Muscle layer of colon (tissue), 2 donors: ENCODE results near the gene GNG12.
"Not testable (repeated sequence)": the region's sequence is repeated elsewhere in the genome, so short reads cannot be mapped to it uniquely, and the experiment has no call there.

Source experiments
- H3K27ac ChIP-seq: one replicate; pipeline ENCODE4 v1.7.0; 2013; ENCODE audit warnings: low read depth, mild to moderate bottlenecking, low read length, moderate library complexity
- H3K27me3 ChIP-seq, 2 donors: one replicate each; pipeline ENCODE4 v1.7.0; 2013; ENCODE audit warnings: low read length in 2 of 2, mild to moderate bottlenecking in 2 of 2; ENCODE audit not compliant: insufficient read depth in 2 of 2, control insufficient read depth in 1 of 2
- H3K36me3 ChIP-seq: one replicate; pipeline ENCODE4 v1.7.0; 2013; ENCODE audit warnings: mild to moderate bottlenecking, low read length; ENCODE audit not compliant: insufficient read depth
- H3K4me1 ChIP-seq: one replicate; pipeline ENCODE4 v1.7.0; 2013; ENCODE audit warnings: mild to moderate bottlenecking, low read length; ENCODE audit not compliant: insufficient read depth
- H3K4me3 ChIP-seq, 2 donors: one replicate each; pipeline ENCODE4 v1.7.0; 2013; ENCODE audit warnings: low read length in 2 of 2, low read depth in 1 of 2, mild to moderate bottlenecking in 1 of 2, moderate library complexity in 1 of 2
- H3K9ac ChIP-seq: one replicate; pipeline ENCODE4 v1.7.0; 2013; ENCODE audit warnings: low read length
- H3K9me3 ChIP-seq: one replicate; pipeline ENCODE4 v1.7.0; 2013; ENCODE audit warnings: mild to moderate bottlenecking, low read length
- donor health status: abdominal sarcoma.
- donor health status: Adenocarcinoma of cecum.

The GNG12 gene

DNA sequence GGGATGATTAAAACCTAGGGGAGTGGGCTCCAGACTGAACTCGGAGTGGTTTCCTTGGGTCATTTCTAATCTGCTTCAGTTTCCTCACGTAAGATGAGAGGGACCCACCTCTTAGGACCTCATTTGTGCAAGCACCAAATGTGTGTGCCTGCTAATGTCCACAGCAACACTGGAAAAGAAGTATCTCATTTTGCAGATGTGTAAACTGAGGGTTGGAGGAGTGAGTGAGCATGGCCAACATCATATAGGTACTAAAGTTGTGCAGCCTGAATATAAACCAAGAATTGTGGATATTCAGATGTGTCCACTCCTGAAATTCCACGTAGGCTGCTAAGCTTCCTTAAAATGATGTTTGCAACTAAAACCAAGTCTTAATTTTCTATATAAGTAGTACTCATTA is 96.5 kb downstream of the GNG12 start:
- Histone ChIP-seq H3K9me3 (no peaks in the 10 kb centered on the region), H3K27me3 (no peaks in the 10 kb centered on the region), H3K9ac (no peak overlapping the region), H3K27ac (no peak overlapping the region), H3K4me1 (peaks cover 5% of the 10 kb centered on the region), H3K4me3 (no peak overlapping the region), H3K36me3 (no peaks in the 10 kb centered on the region)

DNA sequence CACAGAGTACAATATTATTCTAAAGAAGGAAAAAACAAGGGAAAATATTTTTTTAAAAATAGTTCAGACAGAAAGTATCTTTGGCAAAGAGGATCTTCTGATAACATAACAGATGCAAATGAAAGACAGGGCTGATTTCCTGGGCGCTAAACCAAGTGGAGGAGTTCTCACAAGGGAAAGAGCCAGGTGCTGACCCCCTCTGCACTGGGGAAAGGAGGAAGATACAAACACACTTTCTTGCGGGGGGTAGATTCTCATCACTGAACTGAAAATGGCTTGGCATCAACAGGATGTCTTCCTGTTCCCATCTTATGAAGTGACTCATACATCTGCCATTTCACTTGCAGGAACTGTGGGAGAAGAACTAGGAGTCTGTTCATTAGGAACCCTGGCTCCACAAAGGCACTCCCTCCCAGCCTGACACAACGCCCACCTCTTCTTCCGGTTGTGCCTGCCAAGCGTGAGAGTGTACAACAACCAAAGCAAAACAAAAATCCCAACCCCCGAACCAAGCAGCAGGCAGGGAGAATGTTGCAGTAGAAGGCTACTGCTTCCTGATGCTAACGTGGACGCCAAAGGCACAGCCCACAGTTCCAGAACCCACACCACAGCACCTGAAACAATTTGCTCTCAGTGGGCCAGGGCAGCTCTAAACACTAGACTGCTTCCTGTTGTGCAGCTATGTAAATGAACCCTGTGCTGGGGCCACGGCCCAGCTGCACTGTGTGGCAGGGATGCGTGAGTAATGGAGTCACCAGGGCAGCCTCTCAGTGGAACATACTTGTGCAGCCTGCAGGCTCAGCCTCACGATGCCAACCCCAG is 97.2 kb downstream of the GNG12 start:
- H3K9ac ChIP-seq: no peak overlapping the region
- no peak overlapping the region for H3K27ac ChIP-seq
- H3K27me3 ChIP-seq: no peaks in the 10 kb centered on the region
- no peaks in the 10 kb centered on the region for H3K36me3 ChIP-seq
- H3K4me1 ChIP-seq: peaks cover 5% of the 10 kb centered on the region
- no peak overlapping the region for H3K4me3 ChIP-seq
- H3K9me3 ChIP-seq: no peaks in the 10 kb centered on the region

DNA sequence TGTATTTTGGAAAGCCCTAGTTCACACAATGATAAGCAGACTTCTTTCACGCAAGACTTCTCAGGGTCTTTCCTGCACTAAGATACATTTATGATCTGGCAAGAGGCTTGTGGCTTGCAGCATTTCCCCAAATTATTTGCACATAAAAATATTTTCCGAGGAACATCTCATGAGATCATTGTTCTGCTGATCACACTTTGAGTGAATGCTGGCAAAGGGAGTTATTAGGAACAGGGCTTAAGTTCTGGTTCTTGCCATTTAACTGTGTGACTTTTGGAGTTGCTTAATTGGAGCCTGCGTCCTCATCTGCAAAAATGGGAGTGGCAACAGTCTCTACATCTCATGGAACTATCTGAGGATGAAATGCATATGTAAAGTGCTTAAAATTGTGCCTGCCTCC is 98.1 kb downstream of the GNG12 start:
- H3K9me3 ChIP-seq: no peaks in the 10 kb centered on the region
- H3K4me1 ChIP-seq: peaks cover 5% of the 10 kb centered on the region
- H3K27ac ChIP-seq: peak overlapping the region; percentile 31

DNA sequence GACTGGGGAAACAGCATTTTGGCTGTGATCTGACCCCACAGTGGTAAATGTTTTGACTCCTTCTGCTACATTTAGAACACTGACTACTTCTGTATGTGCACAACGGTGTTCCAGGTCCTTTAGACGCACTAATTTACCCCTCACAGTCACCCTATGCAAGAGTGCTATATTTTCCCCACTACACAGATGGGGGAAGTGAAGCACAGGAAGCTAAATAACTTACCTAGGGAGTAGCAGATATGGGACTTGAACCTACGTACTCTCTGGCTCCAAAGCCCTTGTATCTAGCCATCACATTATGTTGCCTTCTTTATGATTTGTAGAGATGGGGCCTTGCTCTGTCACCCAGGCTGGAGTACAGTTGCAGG is 99.0 kb downstream of the GNG12 start:
- Histone ChIP-seq H3K9me3 (no peaks in the 10 kb centered on the region), H3K4me1 (peaks cover 5% of the 10 kb centered on the region), H3K9ac (no peak overlapping the region), H3K36me3 (no peaks in the 10 kb centered on the region), H3K4me3 (no peak overlapping the region), H3K27ac (no peak overlapping the region), H3K27me3 (no peaks in the 10 kb centered on the region)

More for the DNA sequence above, 98.1 kb downstream of the GNG12 start:
- Histone ChIP-seq H3K4me3 (no peak overlapping the region), H3K36me3 (no peaks in the 10 kb centered on the region), H3K27me3 (no peaks in the 10 kb centered on the region), H3K9ac (no peak overlapping the region)

DNA sequence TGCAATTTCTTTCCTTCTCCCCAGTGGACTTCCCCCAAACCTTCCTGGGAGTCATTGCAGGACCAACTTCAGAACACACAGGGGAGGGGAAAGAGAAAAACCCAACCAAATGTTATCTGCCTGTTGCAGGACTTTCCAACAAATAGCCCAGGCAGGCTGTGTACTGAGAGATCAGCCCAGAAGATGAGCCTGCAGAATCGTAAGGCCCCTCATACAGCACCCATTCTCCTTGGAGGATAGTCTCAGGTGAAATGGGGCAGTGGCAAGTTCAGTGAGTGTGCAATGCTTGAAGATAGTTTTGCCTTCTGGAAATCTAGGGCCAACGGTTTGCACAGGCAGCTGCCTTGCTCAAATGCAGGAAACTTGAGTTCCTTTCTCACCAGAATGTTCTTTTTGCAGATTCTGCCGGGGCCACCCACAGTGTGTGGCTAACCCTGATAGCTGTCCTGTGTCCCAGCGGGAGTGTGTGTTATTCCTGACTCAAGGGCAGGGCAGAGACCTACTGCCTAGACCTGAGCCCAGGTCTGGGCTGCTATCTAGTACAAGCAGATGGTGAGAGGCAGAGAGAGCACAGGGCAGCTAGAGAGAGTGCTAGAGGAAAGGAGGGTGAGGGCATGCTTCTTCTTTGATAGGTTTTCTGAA is 99.5 kb downstream of the GNG12 start:
- H3K27me3 ChIP-seq: no peaks in the 10 kb centered on the region
- no peak overlapping the region for H3K9ac ChIP-seq
- H3K9me3 ChIP-seq: no peaks in the 10 kb centered on the region
- H3K36me3 ChIP-seq: no peaks in the 10 kb centered on the region
- H3K27ac ChIP-seq: no peak overlapping the region
- H3K4me1 ChIP-seq: peaks cover 5% of the 10 kb centered on the region
- no peak overlapping the region for H3K4me3 ChIP-seq

DNA sequence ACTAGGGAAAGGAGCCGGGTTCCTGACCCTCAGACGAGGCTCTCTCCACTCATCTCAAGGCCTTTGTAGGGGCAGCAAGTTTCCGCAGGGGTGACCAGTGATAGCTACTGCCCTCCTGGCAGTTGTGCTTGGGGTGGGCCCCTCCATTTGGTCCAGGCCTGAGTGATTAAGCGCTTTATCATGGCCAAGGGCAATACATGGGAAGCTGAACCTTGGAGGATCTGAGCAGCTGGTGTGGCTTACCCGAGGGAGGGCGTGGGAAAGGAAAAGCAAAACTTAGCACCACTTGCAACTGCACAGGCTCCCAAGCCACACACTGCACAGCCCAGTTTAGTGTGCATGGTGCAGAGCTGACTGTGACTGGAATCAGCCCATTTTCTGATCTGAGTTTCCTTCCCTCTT is 100.5 kb downstream of the GNG12 start:
- Histone ChIP-seq H3K27me3 (no peaks in the 10 kb centered on the region), H3K4me1 (peaks cover 5% of the 10 kb centered on the region), H3K9me3 (no peaks in the 10 kb centered on the region), H3K9ac (no peak overlapping the region), H3K27ac (no peak overlapping the region), H3K4me3 (no peak overlapping the region), H3K36me3 (no peaks in the 10 kb centered on the region)

DNA sequence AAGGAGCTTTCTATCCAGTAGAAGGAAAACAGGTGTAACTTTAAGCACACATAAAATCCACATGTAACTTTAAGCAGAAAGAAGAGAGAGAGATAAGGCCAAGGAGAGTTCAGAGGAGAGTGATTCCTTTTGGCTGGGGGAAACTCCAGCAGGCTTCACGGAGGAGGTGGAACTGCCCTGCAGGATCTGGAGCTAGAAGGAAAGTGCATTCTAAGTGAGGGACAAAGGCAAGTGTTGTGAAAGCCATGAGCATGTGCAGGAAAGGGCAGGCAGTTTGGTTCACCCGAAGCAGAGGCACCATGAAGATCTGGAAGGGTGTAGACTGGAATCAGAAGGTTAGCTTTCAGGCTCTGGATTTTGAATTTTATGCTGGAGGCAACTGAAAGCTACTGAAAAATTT is 101.9 kb downstream of the GNG12 start:
- Histone ChIP-seq H3K27me3 (no peaks in the 10 kb centered on the region), H3K9ac (no peak overlapping the region), H3K27ac (no peak overlapping the region), H3K4me3 (no peak overlapping the region), H3K4me1 (peaks cover 2% of the 10 kb centered on the region), H3K9me3 (no peaks in the 10 kb centered on the region), H3K36me3 (no peaks in the 10 kb centered on the region)

DNA sequence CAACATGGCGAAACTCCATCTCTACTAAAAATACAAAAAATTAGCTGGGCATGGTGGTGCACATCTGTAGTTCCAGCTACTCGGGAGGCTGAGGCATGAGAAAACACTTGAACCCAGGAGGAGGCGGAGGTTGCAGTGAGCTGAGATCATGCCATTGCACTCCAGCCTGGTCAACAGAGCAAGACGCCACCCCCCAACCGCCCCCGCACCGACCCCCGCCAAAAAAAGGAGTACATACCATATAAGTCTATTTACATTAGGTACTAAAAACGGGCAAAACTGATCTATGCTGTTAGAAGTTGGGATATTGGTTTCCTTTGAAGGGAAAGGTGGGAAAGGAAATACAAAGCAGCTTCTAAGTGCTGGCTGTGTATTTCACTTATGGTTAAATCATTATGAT is 103.0 kb downstream of the GNG12 start:
- H3K27ac ChIP-seq, H3K36me3 ChIP-seq, H3K9me3 ChIP-seq, H3K4me3 ChIP-seq, H3K27me3 ChIP-seq, H3K4me1 ChIP-seq, H3K9ac ChIP-seq: not testable (repeated sequence)

DNA sequence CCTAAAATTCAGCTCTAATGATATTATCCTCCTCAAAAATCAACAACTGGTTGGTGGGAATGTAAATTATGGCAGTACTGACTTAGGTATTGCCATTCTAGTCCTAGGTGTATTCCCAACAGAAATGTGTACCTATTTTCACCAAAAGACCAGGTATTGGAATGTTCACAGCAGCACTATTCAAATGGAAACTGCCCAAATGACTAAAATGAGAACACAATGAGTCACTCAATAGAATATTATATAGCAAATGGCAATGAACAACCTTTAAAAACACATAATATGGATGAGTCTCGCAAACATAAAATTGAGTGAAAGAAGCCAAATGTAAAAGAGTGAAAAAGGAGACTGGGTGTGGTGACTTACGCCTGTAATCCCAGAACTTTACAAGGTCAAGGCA is 103.4 kb downstream of the GNG12 start:
- no peaks in the 10 kb centered on the region for H3K27me3 ChIP-seq
- H3K27ac ChIP-seq: no peak overlapping the region
- H3K9ac ChIP-seq: no peak overlapping the region
- no peaks in the 10 kb centered on the region for H3K9me3 ChIP-seq
- no peaks in the 10 kb centered on the region for H3K36me3 ChIP-seq
- peaks cover 4% of the 10 kb centered on the region for H3K4me1 ChIP-seq
- no peak overlapping the region for H3K4me3 ChIP-seq

DNA sequence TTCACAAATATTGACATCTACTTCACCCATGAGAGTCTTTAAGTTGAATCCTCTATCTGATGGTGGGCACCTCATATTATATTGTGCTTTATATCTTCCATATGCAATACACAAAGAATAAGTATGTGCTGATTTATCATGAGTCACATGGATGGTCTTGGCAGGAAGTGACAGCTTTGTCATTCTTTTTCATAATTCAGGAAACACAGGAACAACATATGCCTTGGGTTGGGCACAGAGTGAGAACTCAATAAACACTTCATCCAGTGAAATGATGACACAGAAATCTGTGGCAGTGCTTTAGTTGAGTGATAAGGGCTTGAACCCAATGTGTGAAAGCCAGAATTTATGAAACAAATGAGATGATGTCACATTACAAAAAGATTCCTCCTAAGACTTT is 107.0 kb downstream of the GNG12 start:
- H3K36me3 ChIP-seq: no peaks in the 10 kb centered on the region
- no peak overlapping the region for H3K9ac ChIP-seq
- H3K27me3 ChIP-seq: no peaks in the 10 kb centered on the region
- H3K4me1 ChIP-seq: peaks cover 4% of the 10 kb centered on the region
- no peaks in the 10 kb centered on the region for H3K9me3 ChIP-seq
- H3K27ac ChIP-seq: no peak overlapping the region
- no peak overlapping the region for H3K4me3 ChIP-seq

DNA sequence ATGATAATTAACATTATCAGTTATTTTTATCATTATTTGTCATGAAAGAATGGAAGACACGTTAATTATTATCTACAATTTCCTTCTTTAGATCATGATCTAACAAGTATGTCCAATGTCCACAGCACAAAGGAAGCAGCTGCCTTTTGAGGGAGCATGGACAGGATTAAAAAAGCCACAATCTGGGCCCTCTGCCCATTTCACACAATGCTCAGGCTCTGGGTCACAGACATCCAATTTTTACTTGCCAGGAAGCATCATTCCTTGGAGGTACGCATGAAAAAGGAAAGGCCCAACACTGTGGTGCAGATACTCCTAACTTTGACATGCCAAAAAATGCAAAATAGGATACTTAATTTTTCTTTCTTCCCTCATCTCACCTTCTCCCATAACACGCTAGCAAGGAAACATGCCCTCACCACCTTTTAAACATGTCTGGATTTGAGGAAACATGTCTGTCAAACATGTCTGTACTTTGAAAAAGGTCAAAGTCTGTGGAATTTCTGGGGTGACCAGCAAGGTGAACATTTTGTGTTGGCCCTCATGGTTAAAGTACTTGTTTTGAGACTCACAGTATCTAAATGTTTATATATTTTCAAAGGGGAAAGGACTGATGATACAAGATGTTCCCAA is 108.2 kb downstream of the GNG12 start:
- Histone ChIP-seq H3K27me3 (no peaks in the 10 kb centered on the region), H3K4me1 (peaks cover 4% of the 10 kb centered on the region), H3K27ac (no peak overlapping the region), H3K9me3 (no peaks in the 10 kb centered on the region), H3K4me3 (no peak overlapping the region), H3K36me3 (no peaks in the 10 kb centered on the region), H3K9ac (no peak overlapping the region)
